Esophagus squamous epithelium (tissue), 5 donors: ENCODE results near the gene AS3MT. TPM values are rescaled to one million over a fixed set of nuclear protein-coding genes. Genes with fewer than 3 reads are reported as not detected.

Experiments used
- DNase-seq: peaks from one replicate; lab custom pipeline; 2025; lab: John Stamatoyannopoulos, UW
- H3K27ac ChIP-seq, 4 donors: fragments of 200-600 bp; sonication (generic); one replicate each; pipeline ENCODE4 v1.5.1; 2016 to 2019; ENCODE audit warnings: mild to moderate bottlenecking in 1 of 4
- H3K27me3 ChIP-seq, 4 donors: fragments of 200-600 bp; sonication (generic); 1 replicate in 3 of 4; 2 replicates in 1 of 4; pipeline versions ENCODE4 v1.5.1 to v1.6.0; 2017 to 2021; ENCODE audit warnings: antibody characterized with exemption in 1 of 4
- H3K36me3 ChIP-seq, 3 donors: fragments of 200-600 bp; sonication (generic); one replicate each; pipeline ENCODE4 v1.5.1; 2016 to 2019
- H3K4me1 ChIP-seq, 3 donors: fragments of 200-600 bp; sonication (generic); one replicate each; pipeline ENCODE4 v1.5.1; 2017 to 2019
- H3K4me3 ChIP-seq, 4 donors: fragments of 200-600 bp; sonication (generic); 1 replicate in 3 of 4; 2 replicates in 1 of 4; pipeline ENCODE4 v1.5.1; 2016 to 2019; ENCODE audit warnings: mild to moderate bottlenecking in 2 of 4, moderate library complexity in 1 of 4
- H3K9me3 ChIP-seq, 3 donors: fragments of 200-600 bp; sonication (generic); one replicate each; pipeline ENCODE4 v1.5.1; 2016 to 2019
- POLR2A ChIP-seq, 4 donors: fragments of 450-650 bp; IDR thresholded peaks; one replicate each; pipeline ENCODE4 v1.6.1; 2017; ENCODE audit warnings: antibody characterized with exemption in 4 of 4, mild to moderate bottlenecking in 4 of 4, moderate library complexity in 3 of 4
- WGBS, 2 donors: methylation state at CpG; one replicate each; pipeline ENCODE4 v1.1.5; 2018; 5-methylcytosine and 5-hydroxymethylcytosine counted together
- intact Hi-C: fragments of 100-400 bp; cut with DNase I; formaldehyde crosslinking; loops from one replicate; pipeline ENCODE4 v1.15.0; 2022
- total RNA-seq, 4 donors: library from RNA; depleted of rRNA; stranded (reverse); fragments of >200 nt; gene quantifications; one replicate each; pipeline ENCODE4 v1.1.0, GENCODE V29; 2016
- TF ChIP-seq, protein P1 (sequence below), 6 experiments: fragments of 450-650 bp in 4 of 6; fragments of 200-600 bp in 2 of 6; sonication (generic) in 2 of 6; IDR thresholded peaks; one replicate each; pipeline ENCODE4 v1.5.1; 2016 to 2019; ENCODE audit warnings: antibody characterized with exemption in 6 of 6, mild to moderate bottlenecking in 4 of 6, moderate library complexity in 4 of 6
- donor health status: DM: yes; HTN: yes; CAD: no.

Gene AS3MT
- total RNA-seq, 4 donors from 2014 or later, result 0.44 to 4.4 (median 2.9) TPM

DNA sequence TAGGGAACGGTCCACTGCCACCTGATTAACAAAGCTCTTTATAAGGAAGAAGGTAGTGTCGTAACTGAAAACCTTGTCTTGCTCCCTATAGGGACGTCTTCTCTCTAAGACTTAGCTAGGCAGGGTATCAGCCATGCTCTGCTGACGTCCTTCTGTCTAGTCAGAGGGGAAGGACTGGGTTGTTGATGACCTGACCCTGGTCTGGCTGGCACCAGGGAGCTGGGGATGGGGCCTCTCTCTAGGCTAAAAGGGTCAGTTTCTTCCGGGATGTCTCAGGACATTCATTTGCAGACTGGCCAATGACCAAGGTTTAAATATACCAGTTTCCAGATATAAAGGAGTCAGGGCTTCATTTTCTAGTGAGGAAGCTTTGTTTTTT is 41.7 kb upstream of the AS3MT start:
- Histone ChIP-seq H3K4me3 (no peak overlapping the region), H3K36me3 (no peaks in the 10 kb centered on the region), H3K27me3 (no peaks in the 10 kb centered on the region), H3K27ac (no peak overlapping the region), H3K4me1 (no peaks in the 10 kb centered on the region), H3K9me3 (no peaks in the 10 kb centered on the region)
- intact Hi-C loops, result no loop called here
- WGBS, 2 donors, result 67 to 88% methylated on average over 3 to 5 of the region's 5 CpGs
- TF ChIP-seq, protein P1, sequence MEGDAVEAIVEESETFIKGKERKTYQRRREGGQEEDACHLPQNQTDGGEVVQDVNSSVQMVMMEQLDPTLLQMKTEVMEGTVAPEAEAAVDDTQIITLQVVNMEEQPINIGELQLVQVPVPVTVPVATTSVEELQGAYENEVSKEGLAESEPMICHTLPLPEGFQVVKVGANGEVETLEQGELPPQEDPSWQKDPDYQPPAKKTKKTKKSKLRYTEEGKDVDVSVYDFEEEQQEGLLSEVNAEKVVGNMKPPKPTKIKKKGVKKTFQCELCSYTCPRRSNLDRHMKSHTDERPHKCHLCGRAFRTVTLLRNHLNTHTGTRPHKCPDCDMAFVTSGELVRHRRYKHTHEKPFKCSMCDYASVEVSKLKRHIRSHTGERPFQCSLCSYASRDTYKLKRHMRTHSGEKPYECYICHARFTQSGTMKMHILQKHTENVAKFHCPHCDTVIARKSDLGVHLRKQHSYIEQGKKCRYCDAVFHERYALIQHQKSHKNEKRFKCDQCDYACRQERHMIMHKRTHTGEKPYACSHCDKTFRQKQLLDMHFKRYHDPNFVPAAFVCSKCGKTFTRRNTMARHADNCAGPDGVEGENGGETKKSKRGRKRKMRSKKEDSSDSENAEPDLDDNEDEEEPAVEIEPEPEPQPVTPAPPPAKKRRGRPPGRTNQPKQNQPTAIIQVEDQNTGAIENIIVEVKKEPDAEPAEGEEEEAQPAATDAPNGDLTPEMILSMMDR (IDR thresholded peaks at IDR 0.05), result no peak
- TF ChIP-seq POLR2A (IDR thresholded peaks at IDR 0.05), result no peak
- DNase-seq, result no peak

DNA sequence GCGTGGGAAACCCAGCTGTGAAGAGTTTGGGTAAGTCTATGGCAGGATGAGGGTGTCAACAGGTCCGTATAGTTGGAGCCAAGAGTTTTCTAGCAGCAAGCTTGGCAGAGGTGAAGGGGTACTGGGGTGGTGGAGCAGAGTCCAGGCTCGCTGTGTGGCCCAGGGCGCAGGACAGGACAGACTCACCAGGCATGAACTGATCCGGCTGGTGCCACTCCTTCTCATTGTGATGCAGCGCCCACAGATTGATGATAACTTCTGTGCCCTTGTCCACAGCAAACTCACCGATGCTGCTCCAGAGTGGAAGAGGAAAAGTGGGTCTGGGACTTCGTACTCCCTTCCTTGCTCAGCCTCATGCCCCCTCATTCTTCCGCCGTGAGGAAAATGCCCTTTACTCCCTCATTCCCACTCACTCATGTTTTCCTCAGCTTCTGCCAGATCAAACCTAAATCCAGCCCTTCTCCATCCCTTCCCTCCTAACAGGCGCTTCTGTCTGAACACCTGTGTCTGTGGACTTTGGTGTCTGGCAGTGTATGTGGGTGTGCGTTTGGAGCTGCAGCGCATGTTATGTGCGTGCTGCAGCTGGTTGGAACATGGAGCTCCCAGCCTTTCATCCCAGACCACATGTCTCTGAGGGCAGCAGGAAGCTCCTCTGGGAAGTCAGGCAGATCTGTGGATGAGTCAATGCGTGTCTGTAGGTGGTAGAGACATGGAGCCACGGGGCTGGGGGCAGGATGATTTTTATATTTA is 37.8 kb upstream of the AS3MT start:
- 50 to 52% methylated on average over 13 to 14 of the region's 16 CpGs for WGBS, 2 donors
- no peaks in the 10 kb centered on the region for H3K36me3 ChIP-seq
- intact Hi-C loops, result loop anchor here (10.0 kb wide), 1 partner anchor 233 kb away; no protein-coding TSS in a partner anchor
- DNase-seq, result no peak
- no peaks in the 10 kb centered on the region for H3K9me3 ChIP-seq
- no peak for TF ChIP-seq POLR2A (IDR thresholded peaks at IDR 0.05)
- TF ChIP-seq, protein P1 (IDR thresholded peaks at IDR 0.05), result no peak
- no peak overlapping the region for H3K27ac ChIP-seq
- H3K27me3 ChIP-seq, result peaks cover 0 to 15% (median 0%) of the 10 kb centered on the region in 4 donors
- peaks cover 0 to 18% (median 0%) of the 10 kb centered on the region in 3 donors for H3K4me1 ChIP-seq
- H3K4me3 ChIP-seq, result no peak overlapping the region

DNA sequence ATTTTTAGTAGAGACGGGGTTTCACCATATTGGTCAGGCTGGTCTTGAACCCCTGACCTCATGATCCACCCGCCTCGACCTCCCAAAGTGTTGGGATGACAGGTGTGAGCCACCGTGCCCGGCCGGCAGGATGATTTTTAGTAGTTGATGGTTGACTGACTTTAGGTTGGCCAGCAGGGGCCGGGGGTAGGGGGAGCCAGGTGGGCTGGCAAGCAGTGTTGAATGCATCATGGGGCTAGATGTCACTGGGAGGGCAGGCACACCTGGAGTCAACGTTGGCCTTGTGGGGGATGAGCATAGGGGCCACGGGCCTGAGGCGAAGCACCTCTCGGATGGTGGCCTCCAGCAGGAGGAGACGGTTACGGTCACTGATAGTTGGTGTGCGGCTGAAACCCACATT is 37.0 kb upstream of the AS3MT start:
- no peaks in the 10 kb centered on the region for H3K9me3 ChIP-seq
- 95 to 96% methylated on average over 6 to 9 of the region's 14 CpGs for WGBS, 2 donors
- H3K27me3 ChIP-seq, result peaks cover 0 to 17% (median 0%) of the 10 kb centered on the region in 4 donors
- no peak overlapping the region for H3K4me3 ChIP-seq
- intact Hi-C loops, result loop anchor here (10.0 kb wide), 1 partner anchor 233 kb away; no protein-coding TSS in a partner anchor
- TF ChIP-seq POLR2A (IDR thresholded peaks at IDR 0.05), result no peak
- TF ChIP-seq, protein P1 (IDR thresholded peaks at IDR 0.05), result no peak
- H3K27ac ChIP-seq, result no peak overlapping the region
- DNase-seq, result no peak
- H3K4me1 ChIP-seq, result peaks cover 0 to 18% (median 0%) of the 10 kb centered on the region in 3 donors
- no peaks in the 10 kb centered on the region for H3K36me3 ChIP-seq

DNA sequence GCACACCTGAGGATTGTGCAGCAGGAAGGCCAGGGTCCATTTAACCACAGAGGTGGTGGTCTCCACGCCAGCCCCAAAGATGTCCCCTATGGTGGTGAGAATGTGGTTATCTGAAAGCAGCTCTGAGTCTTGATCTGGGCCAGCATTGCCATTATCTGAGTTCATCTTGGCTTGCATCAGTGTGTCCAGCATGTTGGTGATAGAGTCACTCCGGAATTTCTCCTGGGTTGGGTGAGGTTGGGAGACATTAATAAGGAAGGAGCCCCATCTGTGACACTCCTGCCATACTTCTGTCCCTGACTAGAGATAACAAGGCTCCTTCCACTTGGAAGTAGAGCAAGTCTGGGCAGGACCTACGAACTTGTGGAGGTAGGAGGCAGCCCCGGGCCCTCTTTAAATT is 36.3 kb upstream of the AS3MT start:
- Histone ChIP-seq H3K27me3 (peaks cover 0 to 17% (median 0%) of the 10 kb centered on the region in 4 donors), H3K9me3 (peaks cover 0 to under 1% (median 0%) of the 10 kb centered on the region in 3 donors), H3K27ac (no peak overlapping the region), H3K4me1 (peaks cover 0 to 18% (median 0%) of the 10 kb centered on the region in 3 donors), H3K36me3 (no peaks in the 10 kb centered on the region), H3K4me3 (no peak overlapping the region)
- TF ChIP-seq, protein P1 (IDR thresholded peaks at IDR 0.05), result no peak
- no peak for TF ChIP-seq POLR2A (IDR thresholded peaks at IDR 0.05)
- 72 to 85% methylated on average over 4 of the region's 4 CpGs for WGBS, 2 donors
- DNase-seq, result no peak
- intact Hi-C loops, result loop anchor here (10.0 kb wide), 1 partner anchor 232 kb away; no protein-coding TSS in a partner anchor

DNA sequence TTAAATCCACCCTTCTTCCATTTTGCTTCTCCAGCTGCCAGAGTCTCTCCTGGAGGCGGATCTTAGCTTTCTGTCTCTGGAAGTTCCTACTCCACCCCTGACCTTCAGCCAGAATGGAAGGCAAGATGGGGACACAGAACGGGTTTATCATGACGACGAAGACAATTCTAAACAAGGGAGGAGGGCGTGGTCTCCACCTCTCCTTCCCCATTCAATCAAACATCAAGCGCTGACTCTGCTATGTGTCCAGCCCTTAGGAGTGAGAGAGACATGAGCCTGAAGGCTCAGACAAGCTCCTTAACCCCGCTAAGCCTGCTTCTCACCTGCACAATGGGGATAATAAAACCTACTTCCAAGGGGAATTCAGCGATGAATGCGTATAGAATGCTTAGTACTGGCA is 35.1 kb upstream of the AS3MT start:
- H3K36me3 ChIP-seq, result no peaks in the 10 kb centered on the region
- peaks cover 0 to 18% (median 0%) of the 10 kb centered on the region in 3 donors for H3K4me1 ChIP-seq
- no peak overlapping the region for H3K27ac ChIP-seq
- intact Hi-C loops, result loop anchor here (10.0 kb wide), 1 partner anchor 231 kb away; no protein-coding TSS in a partner anchor
- peaks cover 0 to 17% (median 0%) of the 10 kb centered on the region in 4 donors for H3K27me3 ChIP-seq
- H3K9me3 ChIP-seq, result peaks cover 0 to 9% (median 0%) of the 10 kb centered on the region in 3 donors
- no peak for DNase-seq
- 41 to 66% methylated on average over 9 of the region's 9 CpGs for WGBS, 2 donors
- TF ChIP-seq, protein P1 (IDR thresholded peaks at IDR 0.05), result no peak
- no peak for TF ChIP-seq POLR2A (IDR thresholded peaks at IDR 0.05)
- H3K4me3 ChIP-seq, result no peak overlapping the region
